Measurements from ENCODE around the gene PCDH1. TPM values are rescaled to one million over a fixed set of nuclear protein-coding genes. Genes with fewer than 3 reads are reported as not detected.
"Not testable (repeated sequence)": the region's sequence is repeated elsewhere in the genome, so short reads cannot be mapped to it uniquely, and the experiment has no call there.

PCDH1 gene
- total RNA-seq, 3 donors from 2014 or later: 75.1 to 159 (median 127) TPM

DNA sequence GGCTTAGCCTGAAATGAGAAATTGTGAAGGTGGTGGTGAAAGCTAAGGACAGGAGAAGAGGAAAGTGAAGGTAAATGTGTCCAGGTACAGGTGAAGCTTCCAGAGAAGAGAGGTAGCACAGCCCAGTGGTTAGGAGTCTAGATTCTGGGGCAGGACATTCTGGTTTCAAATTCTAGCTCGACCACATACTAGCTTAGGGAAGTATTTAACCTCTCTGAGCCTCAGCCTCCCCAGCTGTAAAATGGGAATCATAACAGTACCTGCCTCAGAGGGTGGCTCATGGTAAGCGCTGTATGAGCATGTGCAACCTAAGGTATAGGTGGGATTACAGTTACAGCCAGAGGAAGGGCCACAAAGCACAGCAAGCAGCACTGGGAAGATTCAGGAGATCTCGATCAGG, 55.2 kb downstream of the PCDH1 start:
- Histone ChIP-seq H3K9me3 (no peaks in the 10 kb centered on the region), H3K4me3 (no peak overlapping the region), H3K4me1 (ENCODE audit: low read depth) (no peaks in the 10 kb centered on the region), H3K36me3 (ENCODE audit: low read depth) (no peaks in the 10 kb centered on the region)
- DNase-seq (no peak), ATAC-seq (no peak)
- intact Hi-C loops (cut with DNase I, micrococcal nuclease): no loop called here
- TF ChIP-seq, protein P1, sequence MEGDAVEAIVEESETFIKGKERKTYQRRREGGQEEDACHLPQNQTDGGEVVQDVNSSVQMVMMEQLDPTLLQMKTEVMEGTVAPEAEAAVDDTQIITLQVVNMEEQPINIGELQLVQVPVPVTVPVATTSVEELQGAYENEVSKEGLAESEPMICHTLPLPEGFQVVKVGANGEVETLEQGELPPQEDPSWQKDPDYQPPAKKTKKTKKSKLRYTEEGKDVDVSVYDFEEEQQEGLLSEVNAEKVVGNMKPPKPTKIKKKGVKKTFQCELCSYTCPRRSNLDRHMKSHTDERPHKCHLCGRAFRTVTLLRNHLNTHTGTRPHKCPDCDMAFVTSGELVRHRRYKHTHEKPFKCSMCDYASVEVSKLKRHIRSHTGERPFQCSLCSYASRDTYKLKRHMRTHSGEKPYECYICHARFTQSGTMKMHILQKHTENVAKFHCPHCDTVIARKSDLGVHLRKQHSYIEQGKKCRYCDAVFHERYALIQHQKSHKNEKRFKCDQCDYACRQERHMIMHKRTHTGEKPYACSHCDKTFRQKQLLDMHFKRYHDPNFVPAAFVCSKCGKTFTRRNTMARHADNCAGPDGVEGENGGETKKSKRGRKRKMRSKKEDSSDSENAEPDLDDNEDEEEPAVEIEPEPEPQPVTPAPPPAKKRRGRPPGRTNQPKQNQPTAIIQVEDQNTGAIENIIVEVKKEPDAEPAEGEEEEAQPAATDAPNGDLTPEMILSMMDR (IDR thresholded peaks at IDR 0.05): no peak

DNA sequence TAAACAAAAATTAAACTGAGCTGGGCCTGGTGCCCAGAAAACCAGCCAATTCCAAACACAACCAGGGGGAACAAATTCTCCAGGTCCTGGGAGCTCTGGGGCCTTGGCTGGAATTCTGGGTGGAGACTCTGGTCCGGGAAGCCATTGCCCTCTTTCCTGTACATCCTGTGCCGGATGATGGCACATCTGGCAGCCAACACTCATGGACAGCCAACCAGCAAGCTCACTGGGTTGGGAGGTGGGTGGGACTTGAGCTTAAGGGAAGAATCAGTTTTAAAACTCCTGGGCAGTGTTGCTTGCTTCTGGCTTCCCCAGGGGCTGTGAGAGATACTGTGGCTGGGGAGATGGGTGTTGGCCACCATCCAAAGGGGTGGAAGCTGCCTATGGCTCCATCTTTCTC, 56.1 kb downstream of the PCDH1 start:
- TF ChIP-seq, protein P1 (IDR thresholded peaks at IDR 0.05): no peak
- Histone ChIP-seq H3K4me3 (no peak overlapping the region), H3K9me3 (no peaks in the 10 kb centered on the region), H3K36me3 (ENCODE audit: low read depth) (no peaks in the 10 kb centered on the region), H3K4me1 (ENCODE audit: low read depth) (no peaks in the 10 kb centered on the region)
- intact Hi-C loops (cut with DNase I, micrococcal nuclease): no loop called here
- DNase-seq (no peak), ATAC-seq (peak; percentile 46)

DNA sequence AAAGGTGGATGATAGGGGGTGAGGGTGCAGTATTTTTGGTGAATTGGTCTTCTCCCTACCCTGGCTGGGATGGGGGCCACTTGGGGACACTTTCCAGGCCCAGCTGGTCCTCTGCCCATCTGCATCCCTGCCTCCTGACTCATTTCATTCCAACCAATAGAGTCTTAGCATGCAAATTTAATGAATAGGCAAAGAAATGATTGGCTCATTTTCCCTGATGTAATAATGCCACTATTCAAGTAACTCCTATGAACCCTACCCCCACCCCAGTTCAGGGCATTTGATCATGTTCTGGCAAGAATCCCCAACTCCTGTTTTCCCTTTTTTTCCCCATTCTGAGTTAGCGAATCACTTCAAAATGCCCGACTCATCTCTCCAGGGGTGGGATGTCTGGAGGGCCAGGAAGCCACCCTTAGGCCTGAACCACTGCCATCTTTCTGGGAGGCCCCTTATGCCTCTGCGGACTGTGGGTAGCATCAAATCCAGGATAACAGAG, 56.7 kb downstream of the PCDH1 start:
- DNase-seq: no peak
- TF ChIP-seq, protein P1 (IDR thresholded peaks at IDR 0.05): no peak
- no peaks in the 10 kb centered on the region for H3K36me3 ChIP-seq (ENCODE audit: low read depth)
- no peaks in the 10 kb centered on the region for H3K9me3 ChIP-seq
- intact Hi-C loops (cut with DNase I, micrococcal nuclease): no loop called here
- ATAC-seq: peak; percentile 20
- no peaks in the 10 kb centered on the region for H3K4me1 ChIP-seq (ENCODE audit: low read depth)
- no peak overlapping the region for H3K4me3 ChIP-seq

DNA sequence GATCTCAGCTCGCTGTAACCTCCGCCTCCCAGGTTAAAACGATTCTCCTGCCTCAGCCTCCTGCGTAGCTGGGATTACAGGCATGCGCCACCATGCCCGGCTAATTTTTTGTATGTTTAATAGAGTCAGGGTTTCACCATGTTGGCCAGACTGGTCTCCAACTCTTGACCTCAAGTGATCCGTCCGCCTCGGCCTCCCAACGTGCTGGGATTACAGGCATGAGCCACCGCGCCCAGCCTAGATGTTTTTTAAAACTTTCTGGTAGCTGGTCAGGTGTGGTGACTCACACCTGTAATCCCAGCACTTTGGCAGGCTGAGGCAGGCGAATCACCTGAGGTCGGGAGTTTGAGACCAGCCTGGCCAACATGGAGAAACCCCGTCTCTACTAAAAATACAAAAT, 57.5 kb downstream of the PCDH1 start:
- H3K4me1 ChIP-seq (ENCODE audit: low read depth); H3K9me3 ChIP-seq; intact Hi-C loops (cut with DNase I, micrococcal nuclease); DNase-seq; ATAC-seq; H3K36me3 ChIP-seq (ENCODE audit: low read depth); H3K4me3 ChIP-seq: not testable (repeated sequence)

DNA sequence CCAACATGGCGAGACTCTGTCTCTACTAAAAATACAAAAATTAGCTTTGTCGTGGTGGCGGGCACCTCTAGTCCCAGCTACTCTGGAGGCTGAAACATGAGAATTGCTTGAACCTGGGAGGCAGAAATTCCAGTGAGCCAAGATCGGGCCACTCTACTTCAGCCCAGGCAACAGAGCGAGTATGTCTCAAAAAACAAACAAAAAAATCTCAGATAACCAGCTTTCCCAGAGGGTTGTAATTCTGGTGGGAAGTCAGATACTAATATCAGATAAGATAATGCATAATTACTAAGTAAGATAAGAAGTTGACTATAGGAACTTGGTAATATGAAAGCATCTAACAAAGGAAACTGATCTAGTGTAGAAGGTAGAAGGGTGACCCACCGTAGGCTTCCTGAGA, 60.6 kb downstream of the PCDH1 start:
- H3K36me3 ChIP-seq (ENCODE audit: low read depth): no peaks in the 10 kb centered on the region
- intact Hi-C loops (cut with DNase I, micrococcal nuclease): no loop called here
- no peaks in the 10 kb centered on the region for H3K4me1 ChIP-seq (ENCODE audit: low read depth)
- no peaks in the 10 kb centered on the region for H3K9me3 ChIP-seq
- H3K4me3 ChIP-seq: no peak overlapping the region
- DNase-seq (no peak), ATAC-seq (no peak)
- TF ChIP-seq, protein P1 (IDR thresholded peaks at IDR 0.05): no peak

DNA sequence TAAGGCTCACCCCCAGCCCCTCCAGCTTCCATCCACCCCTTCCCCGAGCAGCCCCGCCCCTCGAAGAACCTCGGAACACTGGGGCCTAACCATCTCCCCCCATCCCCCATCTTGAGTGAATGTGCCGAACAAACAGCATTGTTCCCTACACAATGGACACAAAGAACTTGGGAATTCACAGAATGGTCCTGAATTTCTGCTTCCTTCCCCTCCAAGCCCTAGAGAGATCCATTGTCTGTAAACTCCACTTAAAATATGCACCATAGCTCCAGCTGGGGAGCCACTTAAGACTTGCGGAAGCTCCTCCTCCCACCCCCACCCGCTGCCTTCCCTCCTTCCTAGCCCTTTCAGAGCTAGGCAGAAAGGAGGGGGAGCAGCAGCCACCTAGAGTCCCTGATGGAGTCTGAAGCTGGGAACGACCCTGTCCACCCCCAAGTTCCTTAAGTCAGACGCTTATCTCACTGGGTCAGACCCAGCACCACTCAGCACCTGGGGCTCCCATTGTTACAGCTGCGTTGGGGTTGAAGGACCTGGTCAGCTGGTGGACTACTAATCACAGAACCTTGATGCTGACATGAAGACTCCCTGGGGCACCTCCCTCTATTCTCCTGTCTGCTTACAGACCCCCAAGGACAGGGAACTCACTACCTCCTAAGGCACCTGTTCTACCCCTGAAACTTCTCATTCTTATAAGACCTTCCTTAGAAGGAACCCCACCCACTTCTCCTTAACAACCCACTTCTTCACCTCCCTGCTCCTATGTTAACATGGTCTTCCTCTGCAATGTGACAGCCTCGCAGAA, 61.4 kb downstream of the PCDH1 start:
- no peak for DNase-seq
- H3K36me3 ChIP-seq (ENCODE audit: low read depth): no peaks in the 10 kb centered on the region
- no peak for ATAC-seq
- H3K4me1 ChIP-seq (ENCODE audit: low read depth): no peaks in the 10 kb centered on the region
- TF ChIP-seq, protein P1 (IDR thresholded peaks at IDR 0.05): no peak
- H3K4me3 ChIP-seq: no peak overlapping the region
- no peaks in the 10 kb centered on the region for H3K9me3 ChIP-seq
- intact Hi-C loops (cut with DNase I, micrococcal nuclease): no loop called here
